ENCODE measurements around the gene PRR33. TPM values are rescaled to one million over a fixed set of nuclear protein-coding genes. Genes with fewer than 3 reads are reported as not detected.

The PRR33 gene
- total and polyA plus RNA-seq, 10 of the 15 experiments (the other 5 are each of a cell fraction or from before 2014, with no cell fraction given) = 0.02 to 1.0 (median 0.38) TPM; not detected in 6

- intact Hi-C loops (cut with micrococcal nuclease; ENCODE audit: unreplicated experiment) (no loop called here), in situ Hi-C loops (cut with MboI) (loop anchor here (10.0 kb wide), 1 partner anchor 1013 kb away; the partner anchor contains the start of genes POLR2L and TSPAN4)
- Histone ChIP-seq H4K20me1 (ENCODE audit: control insufficient read depth, insufficient read depth) (peaks cover 26% of the 10 kb centered on the region), H2AFZ (ENCODE audit: control insufficient read depth, low read depth, low read length) (no peak overlapping the region), H3K79me2 (ENCODE audit: control insufficient read depth, insufficient read depth, low read length) (peaks cover 92% of the 10 kb centered on the region), H3K9me3 (replicated peaks; ENCODE audit: control insufficient read depth, insufficient read depth, low read length) (no peaks in the 10 kb centered on the region), H3K4me1 (ENCODE audit: control insufficient read depth, insufficient read depth, low read length) (peaks cover 26% of the 10 kb centered on the region), H3K4me2 (ENCODE audit: control insufficient read depth, insufficient read depth) (no peak overlapping the region), H3K36me3 (ENCODE audit: control insufficient read depth in 2 of 2, insufficient read depth in 2 of 2, low read length in 1 of 2) (peaks cover 4% of the 10 kb centered on the region in 2 experiments; a peak in 3 of 4 replicates), H3K27ac (ENCODE audit: control insufficient read depth, insufficient read depth) (no peak overlapping the region), H3K9ac (ENCODE audit: control insufficient read depth, insufficient read depth, low read length) (no peak overlapping the region), H3K27me3 (replicated peaks in 1 of 2; ENCODE audit: control insufficient read depth in 2 of 2, insufficient read depth in 2 of 2, low read length in 1 of 2) (no peaks in the 10 kb centered on the region), H3K4me3 (no peak overlapping the region)
- 98% methylated on average over 9 of the region's 9 CpGs for WGBS (ENCODE audit: insufficient coverage, insufficient replicate concordance, low lambda C conversion rate, missing lambda C conversion rate)
- no TSS peak for BruUV-seq (replicated peaks)
- ATAC-seq (no peak), DNase-seq (ENCODE audit: low read depth, low spot score) (no peak), FAIRE-seq (no peak)
- ChIA-PET RAD21 (ENCODE audit: unreplicated experiment) (no interaction called here), CTCF (interaction anchor here (0.8 kb wide), 1 partner anchor 58 kb away, joined by 3 read pairs; no protein-coding TSS in a partner anchor), POLR2A (no interaction called here), SMC1A (ENCODE audit: uncharacterized antibody, unreplicated experiment) (no interaction called here)
- no peak for TF ChIP-seq SUPT20H (IDR thresholded peaks at IDR 0.05; ENCODE audit: borderline replicate concordance, control insufficient read depth, low read depth, low read length)
- no peak for TF ChIP-seq RAD51 (IDR thresholded peaks at IDR 0.05)
- no peak for TF ChIP-seq ZNF622 (IDR thresholded peaks at IDR 0.05)
- TF ChIP-seq FOXK2 (IDR thresholded peaks at IDR 0.05) = no peak
- TF ChIP-seq CHD2 (IDR thresholded peaks at IDR 0.05; ENCODE audit: borderline replicate concordance, low read depth, low read length) = no peak
- no peak for TF ChIP-seq RCOR1 (conservative IDR thresholded peaks at IDR 0.05; ENCODE audit: low read depth, low read length)
- TF ChIP-seq ETV6 (conservative IDR thresholded peaks at IDR 0.05 in 1 of 2, IDR thresholded peaks at IDR 0.05 in 1 of 2; ENCODE audit: borderline replicate concordance in 1 of 2, low read depth in 1 of 2) = no peak
- no peak for TF ChIP-seq EP300 (IDR thresholded peaks at IDR 0.05; ENCODE audit: borderline replicate concordance in 1 of 2, control insufficient read depth in 1 of 2, low read depth in 2 of 2, low read length in 2 of 2)
- TF ChIP-seq STAT1 (conservative IDR thresholded peaks at IDR 0.05) = no peak
- TF ChIP-seq SREBF2 (IDR thresholded peaks at IDR 0.05; ENCODE audit: low read length) = no peak
These were observed 33.5 kb downstream of the PRR33 start for GRCh38 chr11:1858154-1858553.
